Measurements from ENCODE around the gene DPYD.

DPYD gene

GRCh38 chr1:97464305-97464704 is 456.5 kb downstream of the DPYD start:
- Histone ChIP-seq H3K27me3 (ENCODE audit: insufficient read depth, low read depth, severe bottlenecking) (no peaks in the 10 kb centered on the region), H3K27ac (no peak overlapping the region)
- TF ChIP-seq CTCF (IDR thresholded peaks at IDR 0.05; ENCODE audit: low read depth, low read length), result no peak

GRCh38 chr1:97461782-97462181 is 459.1 kb downstream of the DPYD start:
- Histone ChIP-seq H3K4me3 (ENCODE audit: low read depth, low read length) (no peak overlapping the region), H3K36me3 (no peaks in the 10 kb centered on the region), H3K9me3 (ENCODE audit: severe bottlenecking) (no peaks in the 10 kb centered on the region), H3K27me3 (ENCODE audit: insufficient read depth, low read depth, severe bottlenecking) (no peaks in the 10 kb centered on the region), H3K27ac (no peak overlapping the region)
- TF ChIP-seq CTCF (IDR thresholded peaks at IDR 0.05; ENCODE audit: low read depth, low read length), result no peak
- DNase-seq, result no peak

More at GRCh38 chr1:97464305-97464704, 456.5 kb downstream of the DPYD start:
- H3K36me3 ChIP-seq, result no peaks in the 10 kb centered on the region
- no peaks in the 10 kb centered on the region for H3K9me3 ChIP-seq (ENCODE audit: severe bottlenecking)
- DNase-seq, result no peak
- no peak overlapping the region for H3K4me3 ChIP-seq (ENCODE audit: low read depth, low read length)

GRCh38 chr1:97457446-97458089 is 463.3 kb downstream of the DPYD start:
- no peaks in the 10 kb centered on the region for H3K36me3 ChIP-seq
- H3K9me3 ChIP-seq (ENCODE audit: severe bottlenecking), result no peaks in the 10 kb centered on the region
- no peak for TF ChIP-seq CTCF (IDR thresholded peaks at IDR 0.05; ENCODE audit: low read depth, low read length)
- DNase-seq, result no peak
- H3K27ac ChIP-seq, result no peak overlapping the region
- no peak overlapping the region for H3K4me3 ChIP-seq (ENCODE audit: low read depth, low read length)
- no peaks in the 10 kb centered on the region for H3K27me3 ChIP-seq (ENCODE audit: insufficient read depth, low read depth, severe bottlenecking)

DNA sequence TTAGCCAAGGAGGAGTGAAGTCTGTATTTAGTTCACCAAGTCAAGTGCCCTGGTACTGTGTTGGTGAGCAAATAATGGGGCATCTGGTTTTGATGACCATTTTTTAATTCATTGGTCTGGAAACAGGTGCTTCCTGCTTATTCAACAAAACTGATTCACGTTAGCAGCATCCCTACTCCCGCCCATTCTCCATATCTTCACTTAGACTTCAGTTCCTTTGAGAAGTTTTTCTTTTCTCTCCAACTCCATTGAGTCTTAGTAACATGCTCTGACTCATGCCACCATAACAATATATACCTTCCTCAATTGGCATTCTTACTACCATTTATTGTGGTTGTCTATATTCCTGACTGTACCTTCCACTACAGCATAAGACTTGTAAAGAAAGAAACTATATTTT is 468.9 kb downstream of the DPYD start:
- TF ChIP-seq CTCF (IDR thresholded peaks at IDR 0.05; ENCODE audit: low read depth, low read length), result no peak
- no peak overlapping the region for H3K4me3 ChIP-seq (ENCODE audit: low read depth, low read length)
- DNase-seq, result no peak
- H3K27me3 ChIP-seq (ENCODE audit: insufficient read depth, low read depth, severe bottlenecking), result no peaks in the 10 kb centered on the region
- no peaks in the 10 kb centered on the region for H3K9me3 ChIP-seq (ENCODE audit: severe bottlenecking)
- H3K36me3 ChIP-seq, result no peaks in the 10 kb centered on the region
- H3K27ac ChIP-seq, result no peak overlapping the region

GRCh38 chr1:97451046-97451826 is 469.6 kb downstream of the DPYD start:
- Histone ChIP-seq H3K27me3 (ENCODE audit: insufficient read depth, low read depth, severe bottlenecking) (no peaks in the 10 kb centered on the region), H3K4me3 (ENCODE audit: low read depth, low read length) (no peak overlapping the region), H3K9me3 (ENCODE audit: severe bottlenecking) (no peaks in the 10 kb centered on the region), H3K27ac (no peak overlapping the region), H3K36me3 (no peaks in the 10 kb centered on the region)
- TF ChIP-seq CTCF (IDR thresholded peaks at IDR 0.05; ENCODE audit: low read depth, low read length), result no peak
- DNase-seq, result no peak
